H1 (cell line): Measurements from ENCODE around the gene ALG6. TPM values are rescaled to one million over a fixed set of nuclear protein-coding genes. Genes with fewer than 3 reads are reported as not detected.

Experiments used
- CBX8 ChIP-seq: fragments of 300-800, 300-1000 bp; sonication (generic); IDR thresholded peaks from 2 replicates; pipeline ENCODE4 v1.7.1; 2016; ENCODE audit warnings: low read depth, low read length, borderline replicate concordance
- RFX5 ChIP-seq: IDR thresholded peaks from 2 replicates; pipeline ENCODE4 v1.6.1; 2011; ENCODE audit warnings: low read depth, low read length, improper control_type of control experiment, borderline replicate concordance
- SAP30 ChIP-seq: fragments of 300-600 bp; sonication (generic); IDR thresholded peaks from 2 replicates; pipeline ENCODE4 v1.7.1; 2012; ENCODE audit warnings: low read length, moderate library complexity, mild to moderate bottlenecking, inconsistent platforms; ENCODE audit not compliant: insufficient read depth, insufficient replicate concordance
- SP2 ChIP-seq: IDR thresholded peaks from 2 replicates; pipeline ENCODE4 v1.6.1; 2012; ENCODE audit warnings: mild to moderate bottlenecking, low read length, inconsistent platforms
- polyA plus RNA-seq, 7 experiments: library from polyadenylated mRNA; depleted of rRNA in 3 of 7; stranded (reverse) in 5 of 7; unstranded in 2 of 7; fragments of >200 nt in 5 of 7; fragments of 200-250 nt in 2 of 7; gene quantifications; 1 replicate in 5 of 7; 2 replicates in 1 of 7; 4 replicates in 1 of 7; pipeline versions ENCODE4 v1.2.1 to v1.2.3, GENCODE V29; 2011 to 2013; ENCODE audit warnings: missing spikeins in 2 of 7, mixed read lengths in 2 of 7
- total RNA-seq: library from RNA; stranded (reverse); fragmentation: NEBNext Ultra II Directional; extraction: Animal tissue kit (Norgen Biotek cat#: 25700); gene quantifications from 2 replicates; pipeline ENCODE4 v1.2.1, GENCODE V29; 2021

The ALG6 gene
- total and polyA plus RNA-seq, 2 of the 8 experiments (the other 6 are each of a cell fraction or from before 2014, with no cell fraction given) = 17.8 to 26.8 TPM

- TF ChIP-seq CBX8 (no peak), SP2 (no peak), RFX5 (no peak), SAP30 (no peak)
Observed at GRCh38 chr1:63405021-63405420, 37.6 kb downstream of the ALG6 start (continued).
